Measurements from ENCODE around the gene MINDY4. TPM values are rescaled to one million over a fixed set of nuclear protein-coding genes. Genes with fewer than 3 reads are reported as not detected.

MINDY4 gene
- total and polyA plus RNA-seq, 8 donors, result 1.6 to 22.8 (median 6.4) TPM; not detected in 1

DNA sequence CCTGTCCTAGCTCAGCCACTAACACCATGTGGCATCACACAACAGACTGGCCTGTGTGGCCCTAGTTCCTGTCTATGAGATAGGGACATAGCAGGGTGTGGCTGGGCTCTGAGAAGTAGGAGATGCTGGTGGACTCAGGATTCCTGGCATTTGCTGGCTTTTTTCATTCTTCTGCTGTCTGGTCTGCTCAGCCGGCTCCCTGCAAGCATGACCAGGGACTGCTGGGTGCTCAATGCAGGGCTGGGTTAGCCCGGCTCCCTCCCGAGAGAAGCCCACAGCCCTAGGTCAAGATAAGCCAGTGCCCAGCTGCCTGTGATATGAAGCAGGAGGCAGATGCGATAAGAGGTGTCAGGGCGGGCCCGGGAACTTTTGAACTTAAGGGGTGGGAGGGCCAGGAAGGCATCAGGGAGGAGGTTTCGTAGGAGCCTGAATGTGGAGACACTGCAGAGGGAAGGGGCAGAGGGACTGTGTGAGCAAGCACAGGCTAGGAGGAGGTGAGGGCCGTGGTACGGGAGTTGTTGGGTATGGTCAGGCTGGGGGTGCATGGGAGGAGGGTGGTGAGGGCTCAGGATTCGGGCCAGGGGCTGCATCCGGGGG, 143.9 kb downstream of the MINDY4 start:
- intact Hi-C loops (cut with DNase I; ENCODE audit: low total_unique reads), result no loop called here
- Histone ChIP-seq H3K4me1 (peaks cover 10 to 59% (median 35%) of the 10 kb centered on the region in 4 donors), H3K36me3 (no peaks in the 10 kb centered on the region), H3K9me3 (no peaks in the 10 kb centered on the region), H3K4me3 (peak overlapping the region; percentile 24 to 46 (median 38)), H3K27ac (peak overlapping the region in 3 of 5 donors; percentile 46 to 82 (median 79)), H3K27me3 (peaks cover 0 to 3% (median 0%) of the 10 kb centered on the region in 3 donors)
- DNase-seq, result no peak
- WGBS, 5 donors, result 52 to 61% (median 57%) methylated on average over 11 of the region's 11 CpGs
- TF ChIP-seq EP300 (IDR thresholded peaks at IDR 0.05) (no peak), POLR2A (IDR thresholded peaks at IDR 0.05) (no peak), POLR2AphosphoS5 (IDR thresholded peaks at IDR 0.05) (no peak)
- TF ChIP-seq, protein P1, sequence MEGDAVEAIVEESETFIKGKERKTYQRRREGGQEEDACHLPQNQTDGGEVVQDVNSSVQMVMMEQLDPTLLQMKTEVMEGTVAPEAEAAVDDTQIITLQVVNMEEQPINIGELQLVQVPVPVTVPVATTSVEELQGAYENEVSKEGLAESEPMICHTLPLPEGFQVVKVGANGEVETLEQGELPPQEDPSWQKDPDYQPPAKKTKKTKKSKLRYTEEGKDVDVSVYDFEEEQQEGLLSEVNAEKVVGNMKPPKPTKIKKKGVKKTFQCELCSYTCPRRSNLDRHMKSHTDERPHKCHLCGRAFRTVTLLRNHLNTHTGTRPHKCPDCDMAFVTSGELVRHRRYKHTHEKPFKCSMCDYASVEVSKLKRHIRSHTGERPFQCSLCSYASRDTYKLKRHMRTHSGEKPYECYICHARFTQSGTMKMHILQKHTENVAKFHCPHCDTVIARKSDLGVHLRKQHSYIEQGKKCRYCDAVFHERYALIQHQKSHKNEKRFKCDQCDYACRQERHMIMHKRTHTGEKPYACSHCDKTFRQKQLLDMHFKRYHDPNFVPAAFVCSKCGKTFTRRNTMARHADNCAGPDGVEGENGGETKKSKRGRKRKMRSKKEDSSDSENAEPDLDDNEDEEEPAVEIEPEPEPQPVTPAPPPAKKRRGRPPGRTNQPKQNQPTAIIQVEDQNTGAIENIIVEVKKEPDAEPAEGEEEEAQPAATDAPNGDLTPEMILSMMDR (IDR thresholded peaks at IDR 0.05), result no peak

DNA sequence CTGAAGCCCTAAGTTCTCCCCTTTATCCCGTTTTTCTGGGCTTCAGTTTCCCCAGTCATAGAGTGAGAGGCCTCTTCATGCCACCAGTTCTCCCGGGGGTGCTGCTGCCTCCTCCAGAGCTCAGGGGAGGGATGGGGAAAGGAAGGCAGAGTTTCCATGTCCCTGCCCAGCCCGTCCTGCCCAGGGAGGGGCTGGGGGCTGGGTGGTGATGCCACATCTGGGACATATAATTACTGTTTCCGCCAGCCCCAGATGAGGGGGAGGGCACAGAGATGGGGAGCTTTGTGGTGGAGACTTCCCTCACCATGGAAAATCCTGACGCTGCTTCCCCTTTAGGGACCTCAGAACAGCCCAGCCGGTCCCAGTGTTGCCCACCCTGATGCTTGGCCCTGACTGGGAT, 144.5 kb downstream of the MINDY4 start:
- no peaks in the 10 kb centered on the region for H3K27me3 ChIP-seq
- no peak for TF ChIP-seq EP300 (IDR thresholded peaks at IDR 0.05)
- no peak for TF ChIP-seq POLR2AphosphoS5 (IDR thresholded peaks at IDR 0.05)
- TF ChIP-seq, protein P1 (IDR thresholded peaks at IDR 0.05), result no peak
- TF ChIP-seq POLR2A (IDR thresholded peaks at IDR 0.05), result no peak
- peak overlapping the region; percentile 9 to 46 (median 38) for H3K4me3 ChIP-seq
- intact Hi-C loops (cut with DNase I; ENCODE audit: low total_unique reads), result no loop called here
- peak overlapping the region in 3 of 5 donors; percentile 13 to 82 (median 79) for H3K27ac ChIP-seq
- 57 to 83% (median 63%) methylated on average over 5 to 6 of the region's 6 CpGs for WGBS, 5 donors
- H3K9me3 ChIP-seq, result no peaks in the 10 kb centered on the region
- H3K36me3 ChIP-seq, result no peaks in the 10 kb centered on the region
- DNase-seq, result no peak
- peaks cover 5 to 59% (median 35%) of the 10 kb centered on the region in 4 donors for H3K4me1 ChIP-seq

DNA sequence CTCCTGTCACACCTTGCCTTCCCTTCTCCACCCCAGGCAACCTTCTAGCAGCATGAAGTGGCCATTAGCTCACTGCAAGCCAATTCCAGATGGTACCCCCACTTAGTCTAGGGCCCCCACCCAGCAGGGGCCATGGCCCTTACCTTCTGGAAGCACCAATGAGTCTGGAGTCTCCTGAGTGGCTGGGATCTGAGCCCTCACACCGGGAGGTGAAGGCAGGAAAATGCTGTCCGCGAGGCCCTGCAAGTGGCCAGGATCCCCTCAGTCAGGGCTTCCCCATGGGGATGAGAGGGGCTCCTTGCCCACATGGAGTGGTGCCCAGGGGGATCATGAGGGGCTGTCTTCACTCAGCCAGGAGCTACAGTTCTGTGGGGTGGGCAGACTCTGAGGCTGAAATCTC, 145.0 kb downstream of the MINDY4 start:
- no peaks in the 10 kb centered on the region for H3K27me3 ChIP-seq
- DNase-seq, result no peak
- WGBS, 5 donors, result 64 to 90% (median 88%) methylated on average over 3 of the region's 3 CpGs
- intact Hi-C loops (cut with DNase I; ENCODE audit: low total_unique reads), result no loop called here
- peak overlapping the region in 3 of 4 donors; percentile 9 to 46 (median 34) for H3K4me3 ChIP-seq
- no peaks in the 10 kb centered on the region for H3K36me3 ChIP-seq
- H3K4me1 ChIP-seq, result peaks cover 5 to 59% (median 32%) of the 10 kb centered on the region in 4 donors
- H3K9me3 ChIP-seq, result no peaks in the 10 kb centered on the region
- H3K27ac ChIP-seq, result peak overlapping the region in 3 of 5 donors; percentile 13 to 82 (median 79)
- TF ChIP-seq, protein P1 (IDR thresholded peaks at IDR 0.05), result no peak
- TF ChIP-seq POLR2A (IDR thresholded peaks at IDR 0.05) (no peak), POLR2AphosphoS5 (IDR thresholded peaks at IDR 0.05) (no peak), EP300 (IDR thresholded peaks at IDR 0.05) (no peak)

DNA sequence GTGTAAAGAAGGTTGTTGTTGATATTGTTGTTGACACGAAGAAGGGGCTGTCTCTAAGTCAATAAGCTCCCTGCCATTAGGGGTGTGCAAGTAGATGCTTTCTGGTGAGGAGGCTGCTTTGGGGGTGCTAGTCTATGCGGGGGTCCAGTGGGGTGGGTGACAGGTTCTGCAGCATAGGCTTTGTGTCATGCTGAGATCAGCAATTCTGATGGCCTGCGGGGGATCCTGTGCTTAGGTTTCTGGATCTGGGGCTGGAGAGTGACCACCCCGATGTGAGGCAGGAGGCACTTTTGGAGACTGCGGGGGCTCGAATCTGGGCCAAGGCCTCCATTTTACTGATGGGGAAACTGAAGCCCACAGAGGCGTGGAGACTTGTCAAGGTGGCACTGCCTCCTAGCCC, 145.6 kb downstream of the MINDY4 start:
- H3K9me3 ChIP-seq, result no peaks in the 10 kb centered on the region
- DNase-seq, result no peak
- peaks cover 5 to 59% (median 32%) of the 10 kb centered on the region in 4 donors for H3K4me1 ChIP-seq
- peak overlapping the region in 1 of 4 donors; percentile 46 for H3K4me3 ChIP-seq
- intact Hi-C loops (cut with DNase I; ENCODE audit: low total_unique reads), result no loop called here
- TF ChIP-seq POLR2A (IDR thresholded peaks at IDR 0.05) (no peak), POLR2AphosphoS5 (IDR thresholded peaks at IDR 0.05) (no peak), EP300 (IDR thresholded peaks at IDR 0.05) (no peak)
- TF ChIP-seq, protein P1 (IDR thresholded peaks at IDR 0.05), result no peak
- no peaks in the 10 kb centered on the region for H3K27me3 ChIP-seq
- WGBS, 5 donors, result 72 to 88% (median 83%) methylated on average over 6 to 7 of the region's 7 CpGs
- peak overlapping the region in 3 of 5 donors; percentile 13 to 82 (median 79) for H3K27ac ChIP-seq
- no peaks in the 10 kb centered on the region for H3K36me3 ChIP-seq
